GM12878 (cell line): ENCODE results near the gene ITSN2. TPM values are rescaled to one million over a fixed set of nuclear protein-coding genes. Genes with fewer than 3 reads are reported as not detected.

Experiments used
- ATAC-seq: fragments of 200-7000 bp; cut with Tn5 transposase; 3 replicates; pipeline ENCODE4 v1.9.1; 2020; ENCODE audit warnings: mild to moderate bottlenecking, moderate library complexity
- BruUV-seq: library from RNA; stranded (reverse); fragments of 400-500 nt; replicated peaks from 2 replicates; lab custom pipeline; 2021; lab: Mats Ljungman, UMichigan
- CTCF ChIA-PET: fragments of 300-600 bp; sonication (Branson Sonifier 250); formaldehyde crosslinking; extraction: SDS; loops from one replicate; lab custom pipeline; 2021; ENCODE audit warnings: inconsistent platforms; lab: Yijun Ruan, JAX
- POLR2A ChIA-PET: fragments of 350-600 bp; formaldehyde crosslinking; extraction: SDS; loops from one replicate; lab custom pipeline; 2021; ENCODE audit warnings: inconsistent platforms; lab: Charles Lee
- RAD21 ChIA-PET: fragments of 300-600 bp; sonication (Branson Sonifier 250); formaldehyde crosslinking; loops from one replicate; lab custom pipeline; 2023; ENCODE audit warnings: antibody characterized with exemption; ENCODE audit not compliant: unreplicated experiment; lab: Charles Lee
- SMC1A ChIA-PET: fragments of 300-600 bp; sonication (Branson Sonifier 250); formaldehyde crosslinking; loops from one replicate; lab custom pipeline; 2023; ENCODE audit not compliant: unreplicated experiment, uncharacterized antibody; lab: Charles Lee
- DNase-seq: peaks from one replicate; pipeline ENCODE4 v3.0.0-alpha.2; 2011; ENCODE audit warnings: low read depth, low spot score
- FAIRE-seq: peaks from 3 replicates; lab custom pipeline; 2011; peaks lifted over from hg19 to GRCh38; lab: Jason Lieb, UNC
- H2AFZ ChIP-seq: 2 replicates; pipeline ENCODE4 v1.6.0; 2011; ENCODE audit warnings: low read depth, low read length, control low read depth; ENCODE audit not compliant: control insufficient read depth
- H3K27ac ChIP-seq: 2 replicates; pipeline ENCODE4 v1.5.1; 2011; ENCODE audit warnings: control low read depth; ENCODE audit not compliant: control insufficient read depth, insufficient read depth
- H3K27me3 ChIP-seq, 2 experiments: replicated peaks in 1 of 2; 2 replicates each; pipeline versions ENCODE4 v1.6.0 to v1.6.1; 2011; ENCODE audit warnings: low read length in 1 of 2; ENCODE audit not compliant: control insufficient read depth in 2 of 2, insufficient read depth in 2 of 2
- H3K36me3 ChIP-seq, 2 experiments: 2 replicates each; pipeline ENCODE4 v1.5.1; 2011; ENCODE audit warnings: low read length in 1 of 2; ENCODE audit not compliant: control insufficient read depth in 2 of 2, insufficient read depth in 2 of 2
- H3K4me1 ChIP-seq: 2 replicates; pipeline ENCODE4 v1.6.1; 2011; ENCODE audit warnings: mild to moderate bottlenecking, low read length, moderate library complexity, mixed read lengths; ENCODE audit not compliant: control insufficient read depth, insufficient read depth
- H3K4me2 ChIP-seq: 2 replicates; pipeline ENCODE4 v1.6.0; 2011; ENCODE audit warnings: control low read depth; ENCODE audit not compliant: control insufficient read depth, insufficient read depth
- H3K4me3 ChIP-seq: fragments of 200-600 bp; sonication (generic); 2 replicates; pipeline ENCODE4 v1.5.1; 2016
- H3K79me2 ChIP-seq: 2 replicates; pipeline ENCODE4 v1.6.0; 2011; ENCODE audit warnings: low read length; ENCODE audit not compliant: control insufficient read depth, insufficient read depth
- H3K9ac ChIP-seq: 2 replicates; pipeline ENCODE4 v1.8.0; 2011; ENCODE audit warnings: low read length, control low read depth, mixed read lengths; ENCODE audit not compliant: control insufficient read depth, insufficient read depth
- H3K9me3 ChIP-seq: replicated peaks from 3 replicates; pipeline ENCODE4 v1.5.1; 2011; ENCODE audit warnings: mild to moderate bottlenecking, low read length; ENCODE audit not compliant: control insufficient read depth, insufficient read depth
- H4K20me1 ChIP-seq: 2 replicates; pipeline ENCODE4 v1.6.0; 2011; ENCODE audit not compliant: control insufficient read depth, insufficient read depth
- BCL11A ChIP-seq: IDR thresholded peaks from 2 replicates; pipeline ENCODE4 v1.6.1; 2011; ENCODE audit warnings: low read depth, low read length
- BHLHE40 ChIP-seq, 2 experiments: fragments of 450-650 bp in 1 of 2; IDR thresholded peaks; 2 replicates each; pipeline ENCODE4 v1.6.1; 2011 to 2017; ENCODE audit warnings: low read depth in 2 of 2, borderline replicate concordance in 1 of 2, improper control_type of control experiment in 1 of 2, low read length in 1 of 2, mild to moderate bottlenecking in 1 of 2
- CBFB ChIP-seq: IDR thresholded peaks from 2 replicates; pipeline ENCODE4 v1.6.1; 2016; ENCODE audit warnings: antibody characterized with exemption, low read depth
- CREB1 ChIP-seq: IDR thresholded peaks from 2 replicates; pipeline ENCODE4 v1.6.1; 2012; ENCODE audit warnings: low read depth, mild to moderate bottlenecking, inconsistent platforms
- MYC ChIP-seq: IDR thresholded peaks from 2 replicates; pipeline ENCODE4 v1.6.1; 2011; ENCODE audit warnings: mild to moderate bottlenecking, low read length, moderate library complexity, inconsistent platforms; ENCODE audit not compliant: insufficient read depth, insufficient replicate concordance, insufficient read length, severe bottlenecking
- NBN ChIP-seq: fragments of 450-650 bp; IDR thresholded peaks from 2 replicates; pipeline ENCODE4 v1.6.1; 2016
- NFIC ChIP-seq: IDR thresholded peaks from 2 replicates; pipeline ENCODE4 v1.6.1; 2012; ENCODE audit warnings: low read depth, mild to moderate bottlenecking, inconsistent platforms, low read length, moderate library complexity
- PRDM15 ChIP-seq: fragments of 450-650 bp; formaldehyde crosslinking; IDR thresholded peaks from 2 replicates; pipeline ENCODE4 v1.4.0; 2020; ENCODE audit warnings: mild to moderate bottlenecking, moderate library complexity
- TBL1XR1 ChIP-seq: IDR thresholded peaks from 2 replicates; pipeline ENCODE4 v1.6.1; 2012; ENCODE audit warnings: low read depth, low read length, improper control_type of control experiment
- WGBS: methylation state at CpG from one replicate; pipeline ENCODE4 v1.1.6; 2016; ENCODE audit warnings: low lambda C conversion rate; ENCODE audit not compliant: insufficient replicate concordance, insufficient coverage; ENCODE audit errors: missing lambda C conversion rate; 5-methylcytosine and 5-hydroxymethylcytosine counted together
- in situ Hi-C: fragments of 300-500 bp; cut with MboI; formaldehyde crosslinking; loops from 9 replicates; pipeline ENCODE4 v1.14.3; 2018; ENCODE audit warnings: mixed read lengths
- intact Hi-C: fragments of 100-400 bp; cut with micrococcal nuclease; formaldehyde crosslinking; loops from one replicate; pipeline ENCODE4 v1.14.2; 2022; ENCODE audit not compliant: unreplicated experiment
- polyA plus RNA-seq, 11 experiments: library from polyadenylated mRNA; depleted of rRNA in 4 of 11; unstranded in 6 of 11; stranded (reverse) in 5 of 11; fragments of >200 nt; fragmentation: Nextera tagmentation in 4 of 11; fragmentation: Illumina TruSeq in 1 of 11; extraction: Ambion mirVana in 4 of 11; extraction: Trizol in 1 of 11; gene quantifications; 1 replicate in 1 of 11; 2 replicates in 10 of 11; pipeline versions ENCODE4 v1.2.1 to v1.2.3, GENCODE V29; 2011 to 2016; ENCODE audit warnings: inconsistent platforms in 2 of 11, missing spikeins in 2 of 11, low read depth in 1 of 11
- total RNA-seq, 4 experiments: library from RNA; depleted of rRNA in 3 of 4; stranded (reverse); fragments of >200 nt in 3 of 4; fragmentation: Illumina TruSeq in 1 of 4; extraction: Trizol in 1 of 4; gene quantifications; 2 replicates each; pipeline versions ENCODE4 v1.2.1 to v1.2.3, GENCODE V29; 2013 to 2021
- TF ChIP-seq, protein P1 (sequence below): fragments of 450-650 bp; IDR thresholded peaks from 2 replicates; pipeline ENCODE4 v1.6.1; 2016; ENCODE audit warnings: mild to moderate bottlenecking
- TF ChIP-seq, protein P2 (sequence below), 3 experiments: IDR thresholded peaks in 2 of 3; conservative IDR thresholded peaks in 1 of 3; 2 replicates each; pipeline ENCODE4 v1.5.1; 2011; ENCODE audit warnings: low read depth in 3 of 3, low read length in 3 of 3, mild to moderate bottlenecking in 3 of 3, control low read depth in 2 of 3, moderate library complexity in 2 of 3, inconsistent platforms in 1 of 3, mixed read lengths in 1 of 3; ENCODE audit not compliant: control insufficient read depth in 2 of 3, insufficient read depth in 1 of 3; ENCODE audit errors: extremely low read depth in 1 of 3
- TF ChIP-seq, protein P3 (sequence below): fragments of 450-650 bp; IDR thresholded peaks from 2 replicates; pipeline ENCODE4 v1.6.1; 2018; ENCODE audit warnings: borderline replicate concordance, mild to moderate bottlenecking; ENCODE audit not compliant: partially characterized antibody

Gene ITSN2
- total and polyA plus RNA-seq, 10 of the 15 experiments (the other 5 are each of a cell fraction or from before 2014, with no cell fraction given): 20.5 to 80.0 (median 54.7) TPM

DNA sequence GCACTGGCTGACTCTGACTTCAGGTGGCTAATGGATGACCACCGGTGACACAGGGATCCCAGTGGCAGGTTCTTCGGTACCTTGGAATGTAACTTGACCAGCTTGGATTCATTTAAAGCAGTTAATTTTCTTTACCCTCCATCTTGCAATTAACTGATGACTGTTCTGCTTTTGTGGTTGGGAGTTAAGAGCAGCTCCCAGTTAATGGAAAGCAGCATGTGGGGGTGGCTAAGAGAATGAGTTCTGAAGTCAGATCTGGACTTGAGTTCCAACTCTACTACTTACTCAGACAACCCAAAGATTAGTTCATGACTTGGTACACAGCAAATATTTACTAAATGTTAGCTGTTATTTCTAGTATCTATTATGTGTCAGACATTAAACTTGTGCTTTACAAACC, 127.0 kb downstream of the ITSN2 start:
- FAIRE-seq (no peak), ATAC-seq (no peak)
- TF ChIP-seq PRDM15 (CRISPR knock-in tag) (no peak), TBL1XR1 (no peak), BCL11A (no peak), CBFB (no peak), CREB1 (no peak), NFIC (no peak), MYC (no peak), NBN (no peak), BHLHE40 (IDR thresholded peaks at IDR 0.05; ENCODE audit: borderline replicate concordance in 1 of 2, low read depth in 2 of 2, low read length in 1 of 2) (no peak)
- TF ChIP-seq, protein P1, sequence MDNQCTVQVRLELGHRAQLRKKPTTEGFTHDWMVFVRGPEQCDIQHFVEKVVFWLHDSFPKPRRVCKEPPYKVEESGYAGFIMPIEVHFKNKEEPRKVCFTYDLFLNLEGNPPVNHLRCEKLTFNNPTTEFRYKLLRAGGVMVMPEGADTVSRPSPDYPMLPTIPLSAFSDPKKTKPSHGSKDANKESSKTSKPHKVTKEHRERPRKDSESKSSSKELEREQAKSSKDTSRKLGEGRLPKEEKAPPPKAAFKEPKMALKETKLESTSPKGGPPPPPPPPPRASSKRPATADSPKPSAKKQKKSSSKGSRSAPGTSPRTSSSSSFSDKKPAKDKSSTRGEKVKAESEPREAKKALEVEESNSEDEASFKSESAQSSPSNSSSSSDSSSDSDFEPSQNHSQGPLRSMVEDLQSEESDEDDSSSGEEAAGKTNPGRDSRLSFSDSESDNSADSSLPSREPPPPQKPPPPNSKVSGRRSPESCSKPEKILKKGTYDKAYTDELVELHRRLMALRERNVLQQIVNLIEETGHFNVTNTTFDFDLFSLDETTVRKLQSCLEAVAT: no peak
- TF ChIP-seq, protein P2, sequence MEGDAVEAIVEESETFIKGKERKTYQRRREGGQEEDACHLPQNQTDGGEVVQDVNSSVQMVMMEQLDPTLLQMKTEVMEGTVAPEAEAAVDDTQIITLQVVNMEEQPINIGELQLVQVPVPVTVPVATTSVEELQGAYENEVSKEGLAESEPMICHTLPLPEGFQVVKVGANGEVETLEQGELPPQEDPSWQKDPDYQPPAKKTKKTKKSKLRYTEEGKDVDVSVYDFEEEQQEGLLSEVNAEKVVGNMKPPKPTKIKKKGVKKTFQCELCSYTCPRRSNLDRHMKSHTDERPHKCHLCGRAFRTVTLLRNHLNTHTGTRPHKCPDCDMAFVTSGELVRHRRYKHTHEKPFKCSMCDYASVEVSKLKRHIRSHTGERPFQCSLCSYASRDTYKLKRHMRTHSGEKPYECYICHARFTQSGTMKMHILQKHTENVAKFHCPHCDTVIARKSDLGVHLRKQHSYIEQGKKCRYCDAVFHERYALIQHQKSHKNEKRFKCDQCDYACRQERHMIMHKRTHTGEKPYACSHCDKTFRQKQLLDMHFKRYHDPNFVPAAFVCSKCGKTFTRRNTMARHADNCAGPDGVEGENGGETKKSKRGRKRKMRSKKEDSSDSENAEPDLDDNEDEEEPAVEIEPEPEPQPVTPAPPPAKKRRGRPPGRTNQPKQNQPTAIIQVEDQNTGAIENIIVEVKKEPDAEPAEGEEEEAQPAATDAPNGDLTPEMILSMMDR (IDR thresholded peaks at IDR 0.05 in 2 of 3, conservative IDR thresholded peaks at IDR 0.05 in 1 of 3; ENCODE audit: control insufficient read depth in 2 of 3, extremely low read depth in 1 of 3, insufficient read depth in 1 of 3, low read depth in 3 of 3, low read length in 3 of 3): no peak
- TF ChIP-seq, protein P3, sequence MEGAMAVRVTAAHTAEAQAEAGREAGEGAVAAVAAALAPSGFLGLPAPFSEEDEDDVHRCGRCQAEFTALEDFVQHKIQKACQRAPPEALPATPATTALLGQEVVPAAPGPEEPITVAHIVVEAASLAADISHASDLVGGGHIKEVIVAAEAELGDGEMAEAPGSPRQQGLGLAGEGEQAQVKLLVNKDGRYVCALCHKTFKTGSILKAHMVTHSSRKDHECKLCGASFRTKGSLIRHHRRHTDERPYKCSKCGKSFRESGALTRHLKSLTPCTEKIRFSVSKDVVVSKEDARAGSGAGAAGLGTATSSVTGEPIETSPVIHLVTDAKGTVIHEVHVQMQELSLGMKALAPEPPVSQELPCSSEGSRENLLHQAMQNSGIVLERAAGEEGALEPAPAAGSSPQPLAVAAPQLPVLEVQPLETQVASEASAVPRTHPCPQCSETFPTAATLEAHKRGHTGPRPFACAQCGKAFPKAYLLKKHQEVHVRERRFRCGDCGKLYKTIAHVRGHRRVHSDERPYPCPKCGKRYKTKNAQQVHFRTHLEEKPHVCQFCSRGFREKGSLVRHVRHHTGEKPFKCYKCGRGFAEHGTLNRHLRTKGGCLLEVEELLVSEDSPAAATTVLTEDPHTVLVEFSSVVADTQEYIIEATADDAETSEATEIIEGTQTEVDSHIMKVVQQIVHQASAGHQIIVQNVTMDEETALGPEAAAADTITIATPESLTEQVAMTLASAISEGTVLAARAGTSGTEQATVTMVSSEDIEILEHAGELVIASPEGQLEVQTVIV: no peak

More for the DNA sequence above, 127.0 kb downstream of the ITSN2 start:
- H3K4me1 ChIP-seq: no peaks in the 10 kb centered on the region
- CTCF ChIA-PET: interaction anchor here (1.1 to 2.1 kb wide), 5 partner anchors 9 to 149 kb away, joined by 3 to 8 read pairs (median 4); partner anchors contain the start of gene TP53I3
- H4K20me1 ChIP-seq: no peaks in the 10 kb centered on the region
- H3K4me2 ChIP-seq: no peak overlapping the region
- SMC1A ChIA-PET: interaction anchor here (0.7 to 1.7 kb wide), 4 partner anchors 11 to 118 kb away, joined by 3 to 6 read pairs (median 4); no protein-coding TSS in a partner anchor
- H3K4me3 ChIP-seq: no peak overlapping the region
- no peaks in the 10 kb centered on the region for H3K9me3 ChIP-seq
- H3K27me3 ChIP-seq: no peaks in the 10 kb centered on the region
- BruUV-seq: no TSS peak
- H3K36me3 ChIP-seq: no peaks in the 10 kb centered on the region; a peak in 2 of 4 replicates
- in situ Hi-C loops: no loop called here
- no peak overlapping the region for H3K27ac ChIP-seq
- POLR2A ChIA-PET: no interaction called here
- RAD21 ChIA-PET: interaction anchor here (1.0 kb wide), 1 partner anchor 148 kb away, joined by 3 read pairs; no protein-coding TSS in a partner anchor
- DNase-seq: no peak
- H3K9ac ChIP-seq: no peak overlapping the region
- intact Hi-C loops: no loop called here
- no peaks in the 10 kb centered on the region for H3K79me2 ChIP-seq
- 97% methylated on average over 2 of the region's 2 CpGs for WGBS
- H2AFZ ChIP-seq: no peak overlapping the region
